Stomach (tissue), 4 donors: ENCODE measurements around the gene TP73.

Experiments
- CTCF ChIP-seq, 7 experiments: fragments of 450-650 bp in 4 of 7; fragments of 200-600 bp in 3 of 7; sonication (generic) in 3 of 7; IDR thresholded peaks; one replicate each; pipeline ENCODE4 v1.5.1; 2016 to 2019; ENCODE audit warnings: antibody characterized with exemption in 7 of 7, control low read depth in 2 of 7, mild to moderate bottlenecking in 1 of 7
- POLR2AphosphoS5 ChIP-seq, 3 donors: sonication (generic); formaldehyde crosslinking; IDR thresholded peaks; one replicate each; pipeline ENCODE4 v1.6.1; 2016; ENCODE audit warnings: antibody characterized with exemption in 3 of 3

- TF ChIP-seq POLR2AphosphoS5 (IDR thresholded peaks at IDR 0.05) = no peak
- no peak for TF ChIP-seq CTCF (IDR thresholded peaks at IDR 0.05)
Observed at GRCh38 chr1:3735688-3736087, 83.4 kb downstream of the TP73 start.
